AG09309 (cell line): ENCODE measurements around the gene CPT1A.

Experiments
- DNase-seq: peaks from one replicate; pipeline ENCODE4 v3.0.0-alpha.2; 2010; ENCODE audit warnings: low read depth
- H3K4me3 ChIP-seq: 2 replicates; pipeline ENCODE4 v1.5.1; 2011; ENCODE audit warnings: mild to moderate bottlenecking, low read depth, low read length, moderate library complexity; ENCODE audit not compliant: control insufficient read depth
- CTCF ChIP-seq: IDR thresholded peaks from 2 replicates; pipeline ENCODE4 v1.5.1; 2011; ENCODE audit warnings: mild to moderate bottlenecking, low read depth, low read length, inconsistent platforms; ENCODE audit not compliant: insufficient read depth, control insufficient read depth; ENCODE audit errors: missing control alignments

CPT1A gene

DNA sequence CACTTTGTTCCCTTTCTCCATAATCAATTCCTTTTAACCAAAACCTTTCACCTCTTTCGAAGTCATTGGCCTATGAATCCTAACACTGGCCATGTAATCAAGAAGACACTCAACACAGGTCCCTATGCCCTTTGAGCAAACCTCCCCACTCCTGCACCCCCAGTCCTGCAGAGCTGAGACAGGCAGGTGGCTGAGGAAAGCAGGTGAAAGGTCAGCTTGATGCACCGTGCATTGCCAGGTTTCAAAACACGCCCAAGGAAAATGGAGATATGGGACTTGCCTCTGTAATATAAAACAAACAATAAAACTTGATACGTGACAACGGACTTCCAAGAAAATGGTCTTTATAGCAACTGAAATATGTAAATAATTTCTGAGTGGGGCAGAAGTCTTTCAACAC lies 10.6 kb downstream of the CPT1A start:
- DNase-seq: no peak
- no peak overlapping the region for H3K4me3 ChIP-seq
- TF ChIP-seq CTCF: no peak

- no peak for TF ChIP-seq CTCF
- no peak for DNase-seq
- no peak overlapping the region for H3K4me3 ChIP-seq
Measured at GRCh38 chr11:68829581-68829980, 12.1 kb downstream of the CPT1A start.

- no peak for TF ChIP-seq CTCF
- DNase-seq: no peak
- no peak overlapping the region for H3K4me3 ChIP-seq
Measured at GRCh38 chr11:68828957-68829356, 12.8 kb downstream of the CPT1A start.

DNA sequence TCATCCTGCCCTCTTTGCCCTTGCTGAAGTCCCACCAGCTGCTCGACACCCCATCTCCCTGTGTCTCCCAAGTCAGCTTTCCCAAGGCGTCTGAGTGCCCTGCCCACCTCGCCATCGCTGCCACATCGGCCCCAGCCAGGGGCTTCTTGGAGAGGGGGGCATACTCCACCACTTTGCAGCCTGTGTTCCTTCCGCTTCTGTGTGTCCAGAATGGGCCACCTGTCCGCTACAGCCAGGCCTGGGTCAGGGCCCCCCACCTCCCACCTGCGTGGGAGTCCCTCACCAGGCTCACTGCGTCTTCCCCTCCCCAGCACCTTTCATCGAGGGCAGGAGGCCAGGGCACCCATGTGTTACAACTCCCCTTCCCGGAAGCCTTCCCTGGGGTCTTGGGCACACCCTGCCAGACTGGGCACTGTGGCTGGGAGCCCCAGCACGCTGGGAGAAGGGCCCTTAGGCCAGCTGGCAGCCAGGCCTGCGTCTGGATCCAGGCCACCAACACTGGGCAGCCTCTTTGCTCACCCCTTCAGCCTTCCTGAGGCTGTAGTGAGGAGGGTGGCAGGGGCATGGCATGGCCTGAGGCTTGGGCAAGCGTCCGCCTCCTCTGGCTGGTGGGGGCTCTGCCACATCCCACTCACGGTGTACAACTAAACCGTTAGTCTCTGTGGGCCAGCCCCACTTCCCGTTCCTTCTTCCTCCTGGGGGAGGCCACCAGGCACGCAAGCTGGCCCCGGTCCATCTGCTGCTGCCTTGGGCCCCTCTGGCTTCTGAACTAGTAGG lies 13.4 kb downstream of the CPT1A start:
- H3K4me3 ChIP-seq: no peak overlapping the region
- no peak for DNase-seq
- TF ChIP-seq CTCF: no peak

- no peak for DNase-seq
- TF ChIP-seq CTCF: no peak
- no peak overlapping the region for H3K4me3 ChIP-seq
Measured at GRCh38 chr11:68827733-68828132, 14.0 kb downstream of the CPT1A start.

DNA sequence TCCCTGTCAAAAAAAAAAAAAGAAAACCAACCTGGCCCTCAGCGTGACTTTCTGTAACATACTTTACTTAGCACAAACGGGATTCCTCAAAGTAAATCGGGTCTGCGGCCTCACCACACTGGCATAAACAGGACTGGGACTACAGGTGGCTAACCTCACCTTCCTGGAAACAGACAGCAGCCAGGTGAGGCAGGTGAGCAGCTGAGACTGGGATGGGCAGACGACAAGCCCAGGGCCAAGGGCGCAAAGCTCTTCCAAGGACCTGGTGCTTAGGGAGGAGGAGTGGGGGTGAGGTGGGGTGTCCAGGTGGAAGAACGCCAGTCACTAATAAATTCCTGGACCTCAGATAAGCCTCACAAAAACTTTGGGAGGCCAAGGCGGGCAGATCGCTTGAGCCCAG lies 15.0 kb downstream of the CPT1A start:
- no peak overlapping the region for H3K4me3 ChIP-seq
- TF ChIP-seq CTCF: no peak
- no peak for DNase-seq
